Measurements from ENCODE around the gene INTS6L. TPM values are rescaled to one million over a fixed set of nuclear protein-coding genes. Genes with fewer than 3 reads are reported as not detected.

The INTS6L gene
- total RNA-seq, 1 experiment from 2014 or later: not detected

DNA sequence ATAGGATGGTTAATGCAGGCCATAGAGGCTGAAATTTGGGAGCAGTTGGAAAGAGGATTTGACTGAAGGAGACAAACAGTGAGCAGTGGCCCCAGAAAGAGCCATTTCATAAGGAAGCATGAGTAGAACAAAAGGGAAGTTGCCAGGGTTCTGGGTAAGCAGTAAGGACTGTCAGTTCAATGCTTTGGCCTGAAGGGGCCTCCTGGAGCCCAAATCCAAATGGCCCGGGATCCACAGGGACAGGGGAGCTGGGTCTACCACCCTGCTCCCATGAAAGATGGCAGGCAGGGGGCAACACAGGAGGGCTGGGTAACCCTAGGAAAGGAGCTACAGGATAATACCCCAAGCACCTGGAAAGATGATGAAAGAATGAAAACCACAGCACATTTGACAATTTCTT is 4.1 kb upstream of the INTS6L start:
- Histone ChIP-seq H2AFZ (no peak overlapping the region), H3K4me1 (replicated peaks; ENCODE audit: insufficient read depth) (no peaks in the 10 kb centered on the region), H3F3A (ENCODE audit: insufficient read depth, low read depth) (no peaks in the 10 kb centered on the region), H3K9me2 (ENCODE audit: insufficient read depth) (no peaks in the 10 kb centered on the region), H4K20me1 (ENCODE audit: insufficient read depth) (no peaks in the 10 kb centered on the region; the same call in 1 of the 2 replicates), H3K27ac (no peak overlapping the region), H3K4me3 (no peak overlapping the region), H3K9me3 (ENCODE audit: insufficient read depth, low read depth) (no peaks in the 10 kb centered on the region), H3K79me2 (ENCODE audit: low read depth) (no peaks in the 10 kb centered on the region), H3K27me3 (ENCODE audit: insufficient read depth, low read depth) (no peaks in the 10 kb centered on the region), H3K4me2 (no peak overlapping the region), H3K36me3 (ENCODE audit: low read depth) (no peaks in the 10 kb centered on the region)
- ChIA-PET POLR2A (ENCODE audit: unreplicated experiment) (no interaction called here), CTCF (no interaction called here)
- no TSS peak for BruUV-seq (replicated peaks)
- TF ChIP-seq EZH2 (IDR thresholded peaks at IDR 0.05; ENCODE audit: low read depth) (no peak), CTCF (conservative IDR thresholded peaks at IDR 0.05) (no peak)
- no peak for DNase-seq
- intact Hi-C loops (cut with micrococcal nuclease; ENCODE audit: unreplicated experiment): no loop called here

DNA sequence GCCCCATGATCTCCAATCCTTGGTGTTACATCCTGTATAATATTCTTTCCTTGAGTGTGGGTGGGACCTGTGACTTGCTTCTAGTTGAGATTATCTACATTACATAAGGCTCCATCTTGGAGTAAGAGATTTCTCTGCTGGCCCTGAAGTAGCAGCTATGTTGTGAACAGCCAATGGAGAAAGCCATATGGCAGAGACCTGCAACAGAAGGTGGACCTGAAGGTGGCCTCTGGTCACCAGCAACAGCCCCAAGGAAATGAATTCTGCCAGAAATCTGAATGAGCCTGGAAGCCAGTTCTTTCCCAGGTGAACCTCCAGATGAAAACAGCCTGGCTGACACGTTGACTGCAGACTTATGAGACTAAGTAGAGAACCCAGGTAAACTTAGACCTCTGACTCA is 2.3 kb upstream of the INTS6L start:
- Histone ChIP-seq H3K27me3 (ENCODE audit: insufficient read depth, low read depth) (peaks cover 12% of the 10 kb centered on the region; the same call in 1 of the 2 replicates), H3K4me3 (no peak overlapping the region), H3K4me2 (no peak overlapping the region), H3K9me3 (ENCODE audit: insufficient read depth, low read depth) (no peaks in the 10 kb centered on the region), H3K9me2 (ENCODE audit: insufficient read depth) (no peaks in the 10 kb centered on the region), H3K36me3 (ENCODE audit: low read depth) (no peaks in the 10 kb centered on the region), H3K79me2 (ENCODE audit: low read depth) (no peaks in the 10 kb centered on the region), H3K27ac (no peak overlapping the region), H3F3A (ENCODE audit: insufficient read depth, low read depth) (no peaks in the 10 kb centered on the region), H4K20me1 (ENCODE audit: insufficient read depth) (no peaks in the 10 kb centered on the region), H3K4me1 (replicated peaks; ENCODE audit: insufficient read depth) (no peaks in the 10 kb centered on the region), H2AFZ (no peak overlapping the region)
- no peak for DNase-seq
- BruUV-seq (replicated peaks): no TSS peak
- intact Hi-C loops (cut with micrococcal nuclease; ENCODE audit: unreplicated experiment): no loop called here
- ChIA-PET CTCF (no interaction called here), POLR2A (ENCODE audit: unreplicated experiment) (no interaction called here)
- TF ChIP-seq CTCF (conservative IDR thresholded peaks at IDR 0.05) (no peak), EZH2 (IDR thresholded peaks at IDR 0.05; ENCODE audit: low read depth) (no peak)

- no peaks in the 10 kb centered on the region for H3K36me3 ChIP-seq (ENCODE audit: low read depth)
Measured at GRCh38 chrX:135520022-135520552, 373 bp upstream of the INTS6L start.

More at GRCh38 chrX:135520022-135520552, 373 bp upstream of the INTS6L start:
- Histone ChIP-seq H3K4me3 (no peak overlapping the region), H3K27me3 (ENCODE audit: insufficient read depth, low read depth) (peaks cover 31% of the 10 kb centered on the region; the same call in 1 of the 2 replicates), H3K4me1 (replicated peaks; ENCODE audit: insufficient read depth) (no peaks in the 10 kb centered on the region), H3K4me2 (no peak overlapping the region), H4K20me1 (ENCODE audit: insufficient read depth) (no peaks in the 10 kb centered on the region), H3K79me2 (ENCODE audit: low read depth) (no peaks in the 10 kb centered on the region), H3K9me3 (ENCODE audit: insufficient read depth, low read depth) (no peaks in the 10 kb centered on the region), H3F3A (ENCODE audit: insufficient read depth, low read depth) (no peaks in the 10 kb centered on the region), H2AFZ (no peak overlapping the region), H3K9me2 (ENCODE audit: insufficient read depth) (no peaks in the 10 kb centered on the region), H3K27ac (no peak overlapping the region)
- no peak for DNase-seq
- ChIA-PET CTCF (no interaction called here), POLR2A (ENCODE audit: unreplicated experiment) (no interaction called here)
- no peak for TF ChIP-seq CTCF (conservative IDR thresholded peaks at IDR 0.05)
- no peak for TF ChIP-seq EZH2 (IDR thresholded peaks at IDR 0.05; ENCODE audit: low read depth)
- intact Hi-C loops (cut with micrococcal nuclease; ENCODE audit: unreplicated experiment): no loop called here
- BruUV-seq (replicated peaks): no TSS peak

All from PC-9 (cell line).